Measurements from ENCODE around the gene SHROOM4. TPM values are rescaled to one million over a fixed set of nuclear protein-coding genes. Genes with fewer than 3 reads are reported as not detected.

SHROOM4 gene
- total and polyA plus RNA-seq, 4 donors, result 0.62 to 2.3 (median 0.93) TPM

- WGBS, result 87% methylated on average over 1 of the region's 1 CpG
Measured at GRCh38 chrX:50677789-50678188, 136.2 kb downstream of the SHROOM4 start.

More at GRCh38 chrX:50677789-50678188, 136.2 kb downstream of the SHROOM4 start:
- no peak for DNase-seq (ENCODE audit: low spot score)
- Histone ChIP-seq H3K4me3 (ENCODE audit: low read depth in 1 of 3, low read length in 3 of 3) (no peak overlapping the region), H3K36me3 (ENCODE audit: control insufficient read depth in 4 of 4, insufficient read depth in 3 of 4, low read depth in 1 of 4, low read length in 3 of 4) (no peaks in the 10 kb centered on the region), H3K4me1 (ENCODE audit: control insufficient read depth in 4 of 4, insufficient read depth in 4 of 4, low read length in 3 of 4) (no peaks in the 10 kb centered on the region), H3K27me3 (ENCODE audit: control insufficient read depth in 4 of 4, insufficient read depth in 4 of 4, low read length in 3 of 4) (peaks cover 0 to 13% (median 0%) of the 10 kb centered on the region in 4 donors), H3K9me3 (ENCODE audit: control insufficient read depth in 4 of 4, low read length in 3 of 4) (no peaks in the 10 kb centered on the region), H3K9ac (ENCODE audit: low read depth in 1 of 2, low read length in 2 of 2) (no peak overlapping the region), H3K27ac (ENCODE audit: low read depth in 1 of 2, low read length in 2 of 2) (no peak overlapping the region)
- no peak for TF ChIP-seq ATF3 (IDR thresholded peaks at IDR 0.05)
- no peak for TF ChIP-seq EGR1 (IDR thresholded peaks at IDR 0.05; ENCODE audit: low read depth in 2 of 2)
- no peak for TF ChIP-seq HNF4A (conservative IDR thresholded peaks at IDR 0.05)
- TF ChIP-seq REST (IDR thresholded peaks at IDR 0.05), result no peak
- TF ChIP-seq NR2F2 (IDR thresholded peaks at IDR 0.05), result no peak
- TF ChIP-seq TAF1 (conservative IDR thresholded peaks at IDR 0.05), result no peak
- TF ChIP-seq RXRA (IDR thresholded peaks at IDR 0.05), result no peak
- TF ChIP-seq JUND (IDR thresholded peaks at IDR 0.05), result no peak
- TF ChIP-seq FOXA1 (IDR thresholded peaks at IDR 0.05), result no peak
- TF ChIP-seq RAD21 (IDR thresholded peaks at IDR 0.05), result no peak
- no peak for TF ChIP-seq FOXA2 (IDR thresholded peaks at IDR 0.05)
- TF ChIP-seq ZBTB33 (IDR thresholded peaks at IDR 0.05), result no peak
- no peak for TF ChIP-seq CTCF (IDR thresholded peaks at IDR 0.05; ENCODE audit: low read depth, low read length, missing input control)
- no peak for TF ChIP-seq MAX (IDR thresholded peaks at IDR 0.05)

Measured in liver (tissue), 9 donors.